ENCODE results near the gene ART1. TPM values are rescaled to one million over a fixed set of nuclear protein-coding genes. Genes with fewer than 3 reads are reported as not detected.

Gene ART1
- total RNA-seq, 1 donor from 2014 or later: not detected

DNA sequence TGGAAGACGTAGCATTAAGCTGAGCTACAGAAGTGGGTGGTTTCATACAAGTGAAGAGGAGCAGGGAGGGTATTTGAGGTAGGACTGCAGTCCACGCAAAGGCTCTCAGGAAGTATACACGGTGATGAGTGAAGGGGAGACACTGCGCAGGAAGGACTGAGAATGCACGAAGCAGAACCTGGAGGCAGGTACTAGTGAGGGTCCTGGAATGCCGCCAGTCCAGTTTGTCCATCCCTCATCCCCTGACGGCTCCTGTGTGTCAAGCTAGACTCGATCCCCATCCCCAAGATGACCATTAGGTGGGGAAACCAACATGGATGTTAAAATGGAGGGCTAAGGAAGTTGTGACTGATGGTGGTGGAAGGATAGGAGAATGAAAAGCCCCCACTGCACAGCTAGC is 26.9 kb upstream of the ART1 start:
- no peaks in the 10 kb centered on the region for H3K36me3 ChIP-seq (ENCODE audit: insufficient read depth, low read length)
- Mint-ChIP-seq H3K9me3 (ENCODE audit: unreplicated experiment) (peaks cover 3% of the 10 kb centered on the region), H3K4me3 (ENCODE audit: unreplicated experiment) (no peak overlapping the region), H3K36me3 (ENCODE audit: low read depth, unreplicated experiment) (no peaks in the 10 kb centered on the region), H3K27me3 (ENCODE audit: low read depth, unreplicated experiment) (peaks cover 14% of the 10 kb centered on the region), H3K27ac (ENCODE audit: unreplicated experiment) (no peak overlapping the region), H3K4me1 (ENCODE audit: low read depth, unreplicated experiment) (peaks cover 12% of the 10 kb centered on the region)
- no peak overlapping the region for H2AFZ ChIP-seq (ENCODE audit: low read depth, low read length)
- H4K20me1 ChIP-seq (ENCODE audit: insufficient read depth, low read length): no peaks in the 10 kb centered on the region
- H3K27ac ChIP-seq (ENCODE audit: low read depth, low read length): no peak overlapping the region
- H3K9ac ChIP-seq (ENCODE audit: low read length): no peak overlapping the region
- TF ChIP-seq, protein P1, sequence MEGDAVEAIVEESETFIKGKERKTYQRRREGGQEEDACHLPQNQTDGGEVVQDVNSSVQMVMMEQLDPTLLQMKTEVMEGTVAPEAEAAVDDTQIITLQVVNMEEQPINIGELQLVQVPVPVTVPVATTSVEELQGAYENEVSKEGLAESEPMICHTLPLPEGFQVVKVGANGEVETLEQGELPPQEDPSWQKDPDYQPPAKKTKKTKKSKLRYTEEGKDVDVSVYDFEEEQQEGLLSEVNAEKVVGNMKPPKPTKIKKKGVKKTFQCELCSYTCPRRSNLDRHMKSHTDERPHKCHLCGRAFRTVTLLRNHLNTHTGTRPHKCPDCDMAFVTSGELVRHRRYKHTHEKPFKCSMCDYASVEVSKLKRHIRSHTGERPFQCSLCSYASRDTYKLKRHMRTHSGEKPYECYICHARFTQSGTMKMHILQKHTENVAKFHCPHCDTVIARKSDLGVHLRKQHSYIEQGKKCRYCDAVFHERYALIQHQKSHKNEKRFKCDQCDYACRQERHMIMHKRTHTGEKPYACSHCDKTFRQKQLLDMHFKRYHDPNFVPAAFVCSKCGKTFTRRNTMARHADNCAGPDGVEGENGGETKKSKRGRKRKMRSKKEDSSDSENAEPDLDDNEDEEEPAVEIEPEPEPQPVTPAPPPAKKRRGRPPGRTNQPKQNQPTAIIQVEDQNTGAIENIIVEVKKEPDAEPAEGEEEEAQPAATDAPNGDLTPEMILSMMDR (IDR thresholded peaks at IDR 0.05; ENCODE audit: insufficient read depth, low read depth, low read length): no peak
- no peak for TF ChIP-seq EZH2 (IDR thresholded peaks at IDR 0.05; ENCODE audit: insufficient read depth, low read length)
- H3K9me3 ChIP-seq (ENCODE audit: insufficient read depth, low read depth, low read length): no peaks in the 10 kb centered on the region
- H3K27me3 ChIP-seq (ENCODE audit: insufficient read depth, low read length): no peaks in the 10 kb centered on the region
- H3K4me1 ChIP-seq (ENCODE audit: insufficient read depth, low read length): no peaks in the 10 kb centered on the region
- DNase-seq (ENCODE audit: low read depth) (no peak), FAIRE-seq (no peak)
- no peak overlapping the region for H3K4me3 ChIP-seq (ENCODE audit: insufficient read depth, low read depth, low read length)
- H3K4me2 ChIP-seq (ENCODE audit: low read length): no peak overlapping the region
- H3K79me2 ChIP-seq (ENCODE audit: insufficient read depth, low read length): no peaks in the 10 kb centered on the region

DNA sequence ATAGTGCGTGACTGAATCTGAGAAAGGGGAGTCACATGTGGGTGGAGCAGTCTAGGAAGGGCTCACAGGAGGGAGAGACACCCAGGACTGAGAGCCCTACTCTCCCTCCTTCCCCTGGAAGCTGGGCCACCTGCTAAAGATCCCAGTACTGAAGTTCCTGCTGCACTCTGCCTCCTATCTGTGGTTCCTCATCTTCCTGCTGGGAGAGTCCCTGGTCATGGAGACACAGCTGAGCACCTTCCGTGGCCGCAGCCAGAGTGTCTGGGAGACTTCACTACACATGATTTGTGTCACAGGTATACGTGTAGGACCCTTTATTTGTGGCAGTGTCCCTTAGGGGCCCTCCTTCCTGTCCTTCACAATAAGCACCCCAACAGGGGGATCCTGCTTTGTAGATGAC is 22.4 kb upstream of the ART1 start:
- no peak overlapping the region for H3K27ac Mint-ChIP-seq (ENCODE audit: unreplicated experiment)

DNA sequence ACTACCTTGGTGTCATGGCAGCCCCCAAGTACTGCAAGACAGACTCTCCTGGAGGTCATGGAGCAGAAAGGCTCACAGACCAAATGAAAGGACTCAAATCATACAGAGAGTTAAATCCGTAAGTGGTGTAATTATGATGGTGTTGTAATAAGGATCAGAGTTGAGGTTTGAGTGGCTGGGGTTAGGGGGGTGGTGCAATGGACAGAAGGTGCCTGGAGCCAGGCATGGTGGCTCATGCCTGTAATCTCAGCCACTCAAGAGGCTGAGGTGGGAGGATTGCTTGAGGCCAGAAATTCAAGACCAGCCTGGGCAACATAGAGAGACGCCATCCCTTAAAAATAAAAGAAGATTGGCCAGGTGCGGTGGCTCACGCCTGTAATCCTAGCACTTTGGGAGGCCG is 21.8 kb upstream of the ART1 start:
- no peak overlapping the region for H3K27ac Mint-ChIP-seq (ENCODE audit: unreplicated experiment)
- Histone ChIP-seq H3K36me3 (ENCODE audit: insufficient read depth, low read length) (no peaks in the 10 kb centered on the region), H3K4me1 (ENCODE audit: insufficient read depth, low read length) (no peaks in the 10 kb centered on the region), H3K4me2 (ENCODE audit: low read length) (no peak overlapping the region), H4K20me1 (ENCODE audit: insufficient read depth, low read length) (no peaks in the 10 kb centered on the region), H3K4me3 (ENCODE audit: insufficient read depth, low read depth, low read length) (no peak overlapping the region), H3K27me3 (ENCODE audit: insufficient read depth, low read length) (no peaks in the 10 kb centered on the region), H3K9ac (ENCODE audit: low read length) (no peak overlapping the region), H3K9me3 (ENCODE audit: insufficient read depth, low read depth, low read length) (no peaks in the 10 kb centered on the region), H2AFZ (ENCODE audit: low read depth, low read length) (no peak overlapping the region), H3K79me2 (ENCODE audit: insufficient read depth, low read length) (no peaks in the 10 kb centered on the region), H3K27ac (ENCODE audit: low read depth, low read length) (no peak overlapping the region)
- peaks cover 2% of the 10 kb centered on the region for H3K9me3 Mint-ChIP-seq (ENCODE audit: unreplicated experiment)
- H3K36me3 Mint-ChIP-seq (ENCODE audit: low read depth, unreplicated experiment): no peaks in the 10 kb centered on the region
- H3K4me1 Mint-ChIP-seq (ENCODE audit: low read depth, unreplicated experiment): peaks cover 6% of the 10 kb centered on the region
- FAIRE-seq: no peak
- no peak for DNase-seq (ENCODE audit: low read depth)
- H3K27me3 Mint-ChIP-seq (ENCODE audit: low read depth, unreplicated experiment): peaks cover 8% of the 10 kb centered on the region
- TF ChIP-seq, protein P1 (IDR thresholded peaks at IDR 0.05; ENCODE audit: insufficient read depth, low read depth, low read length): no peak
- no peak for TF ChIP-seq EZH2 (IDR thresholded peaks at IDR 0.05; ENCODE audit: insufficient read depth, low read length)
- H3K4me3 Mint-ChIP-seq (ENCODE audit: unreplicated experiment): no peak overlapping the region

More for the DNA sequence above, 22.4 kb upstream of the ART1 start:
- Mint-ChIP-seq H3K27me3 (ENCODE audit: low read depth, unreplicated experiment) (peaks cover 12% of the 10 kb centered on the region), H3K4me1 (ENCODE audit: low read depth, unreplicated experiment) (peaks cover 6% of the 10 kb centered on the region), H3K36me3 (ENCODE audit: low read depth, unreplicated experiment) (no peaks in the 10 kb centered on the region), H3K9me3 (ENCODE audit: unreplicated experiment) (peaks cover 3% of the 10 kb centered on the region), H3K4me3 (ENCODE audit: unreplicated experiment) (no peak overlapping the region)
- H3K27ac ChIP-seq (ENCODE audit: low read depth, low read length): no peak overlapping the region
- no peak overlapping the region for H3K9ac ChIP-seq (ENCODE audit: low read length)
- no peaks in the 10 kb centered on the region for H3K79me2 ChIP-seq (ENCODE audit: insufficient read depth, low read length)
- TF ChIP-seq, protein P1 (IDR thresholded peaks at IDR 0.05; ENCODE audit: insufficient read depth, low read depth, low read length): no peak
- TF ChIP-seq EZH2 (IDR thresholded peaks at IDR 0.05; ENCODE audit: insufficient read depth, low read length): no peak
- no peak for FAIRE-seq
- no peaks in the 10 kb centered on the region for H3K4me1 ChIP-seq (ENCODE audit: insufficient read depth, low read length)
- H3K4me3 ChIP-seq (ENCODE audit: insufficient read depth, low read depth, low read length): no peak overlapping the region
- no peaks in the 10 kb centered on the region for H3K36me3 ChIP-seq (ENCODE audit: insufficient read depth, low read length)
- no peak for DNase-seq (ENCODE audit: low read depth)
- H3K27me3 ChIP-seq (ENCODE audit: insufficient read depth, low read length): no peaks in the 10 kb centered on the region
- no peak overlapping the region for H3K4me2 ChIP-seq (ENCODE audit: low read length)
- H4K20me1 ChIP-seq (ENCODE audit: insufficient read depth, low read length): no peaks in the 10 kb centered on the region
- H3K9me3 ChIP-seq (ENCODE audit: insufficient read depth, low read depth, low read length): no peaks in the 10 kb centered on the region
- no peak overlapping the region for H2AFZ ChIP-seq (ENCODE audit: low read depth, low read length)
